HG02571 (cell line): ENCODE results near the gene WIPI1.

ENCODE experiments used
- ATAC-seq: cut with Tn5 transposase; IDR thresholded peaks from one replicate; pipeline ENCODE4 v1.9.1; 2021; ENCODE audit warnings: mild to moderate bottlenecking, moderate library complexity; ENCODE audit not compliant: unreplicated experiment

Gene WIPI1

GRCh38 chr17:68440526-68440925, 16.8 kb downstream of the WIPI1 start:
- no peak for ATAC-seq

- no peak for ATAC-seq
These were observed 17.5 kb downstream of the WIPI1 start for GRCh38 chr17:68439656-68440290.

- ATAC-seq = peak; percentile 67
These were observed 19.1 kb downstream of the WIPI1 start for GRCh38 chr17:68437979-68438822.

- ATAC-seq = peak; percentile 41
These were observed 21.1 kb downstream of the WIPI1 start for GRCh38 chr17:68435876-68436842.

- ATAC-seq = no peak
These were observed 21.9 kb downstream of the WIPI1 start for GRCh38 chr17:68435361-68435760.

- no peak for ATAC-seq
These were observed 23.3 kb downstream of the WIPI1 start for GRCh38 chr17:68433911-68434508.

GRCh38 chr17:68433211-68433610, 24.1 kb downstream of the WIPI1 start:
- ATAC-seq = no peak

GRCh38 chr17:68432086-68432864, 25.0 kb downstream of the WIPI1 start:
- ATAC-seq = no peak

- ATAC-seq = no peak
These were observed 25.6 kb downstream of the WIPI1 start for GRCh38 chr17:68431661-68432071.

- no peak for ATAC-seq
These were observed 26.2 kb downstream of the WIPI1 start for GRCh38 chr17:68431045-68431608.

GRCh38 chr17:68429881-68430280, 27.4 kb downstream of the WIPI1 start:
- no peak for ATAC-seq

GRCh38 chr17:68428498-68429172, 28.7 kb downstream of the WIPI1 start:
- no peak for ATAC-seq

- no peak for ATAC-seq
These were observed 29.7 kb downstream of the WIPI1 start for GRCh38 chr17:68427575-68427974.

- no peak for ATAC-seq
These were observed 31.3 kb downstream of the WIPI1 start for GRCh38 chr17:68425979-68426378.

- no peak for ATAC-seq
These were observed 32.4 kb downstream of the WIPI1 start for GRCh38 chr17:68424861-68425260.

- no peak for ATAC-seq
These were observed 33.1 kb downstream of the WIPI1 start for GRCh38 chr17:68424203-68424602.

- no peak for ATAC-seq
These were observed 34.0 kb downstream of the WIPI1 start for GRCh38 chr17:68423251-68423650.

- no peak for ATAC-seq
These were observed 34.5 kb downstream of the WIPI1 start for GRCh38 chr17:68422821-68423220.

- no peak for ATAC-seq
These were observed 35.8 kb downstream of the WIPI1 start for GRCh38 chr17:68421486-68421885.
